GM18867 (cell line): ENCODE results near the gene IQGAP3.

ENCODE experiments used
- ATAC-seq: cut with Tn5 transposase; IDR thresholded peaks from one replicate; pipeline ENCODE4 v1.9.1; 2021; ENCODE audit warnings: mild to moderate bottlenecking, moderate library complexity; ENCODE audit not compliant: unreplicated experiment

IQGAP3 gene

DNA sequence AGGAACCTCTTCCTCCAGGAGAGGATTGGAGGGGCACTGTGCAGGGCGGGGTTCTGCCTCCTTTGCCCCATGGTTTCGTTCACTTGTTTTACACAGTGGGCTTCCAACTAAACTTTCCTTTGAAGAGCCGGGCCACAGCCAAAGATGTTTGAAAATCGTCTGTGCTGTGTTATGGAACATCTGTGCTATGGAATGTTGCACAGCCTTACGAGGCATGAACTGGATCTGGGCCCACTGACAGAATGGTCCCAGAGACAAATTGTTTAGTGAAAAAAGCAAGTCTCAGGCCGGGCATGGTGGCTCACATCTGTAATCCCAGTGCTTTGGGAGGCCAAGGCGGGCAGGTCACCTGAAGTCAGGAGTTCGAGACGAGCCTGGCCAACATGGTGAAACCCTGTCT lies 59.2 kb downstream of the IQGAP3 start:
- no peak for ATAC-seq

DNA sequence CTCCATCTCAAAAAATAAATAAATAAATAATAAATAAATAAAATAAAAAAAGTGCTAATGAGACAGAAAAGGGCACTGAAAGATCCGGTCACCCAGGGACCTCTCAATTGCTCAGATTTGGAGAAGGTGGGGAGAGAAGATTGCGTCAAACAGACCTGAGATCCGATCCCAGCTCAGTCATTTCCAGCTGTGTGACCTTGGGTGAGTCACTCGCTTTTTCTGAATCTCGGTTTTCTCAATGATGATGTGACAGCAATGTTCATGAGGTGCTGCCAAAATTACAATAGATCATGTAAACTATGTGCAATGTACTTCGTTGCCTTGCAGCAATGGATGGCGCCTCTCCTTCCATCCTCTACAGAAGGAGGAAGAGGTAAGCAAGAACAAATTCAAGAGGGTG lies 60.7 kb downstream of the IQGAP3 start:
- ATAC-seq, result no peak

DNA sequence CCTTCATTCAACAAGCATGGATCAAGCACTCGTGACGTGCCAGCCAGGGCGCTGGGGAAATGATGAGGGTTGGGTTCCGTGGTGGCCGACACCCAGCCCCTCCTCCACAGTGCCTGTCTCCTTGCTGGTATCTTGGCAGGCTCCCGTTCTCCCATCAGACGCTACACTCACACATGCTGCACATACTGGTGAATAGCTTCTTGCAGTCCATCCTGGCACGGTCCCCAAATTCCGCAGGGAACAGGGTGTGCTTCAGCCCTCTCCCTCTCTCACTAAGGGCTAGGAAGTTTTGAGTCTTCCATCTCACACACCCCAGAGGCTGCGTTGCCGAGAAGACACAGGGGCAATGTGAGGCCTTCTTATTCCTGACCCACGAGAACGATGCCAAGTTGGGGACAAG lies 61.7 kb downstream of the IQGAP3 start:
- ATAC-seq, result no peak

DNA sequence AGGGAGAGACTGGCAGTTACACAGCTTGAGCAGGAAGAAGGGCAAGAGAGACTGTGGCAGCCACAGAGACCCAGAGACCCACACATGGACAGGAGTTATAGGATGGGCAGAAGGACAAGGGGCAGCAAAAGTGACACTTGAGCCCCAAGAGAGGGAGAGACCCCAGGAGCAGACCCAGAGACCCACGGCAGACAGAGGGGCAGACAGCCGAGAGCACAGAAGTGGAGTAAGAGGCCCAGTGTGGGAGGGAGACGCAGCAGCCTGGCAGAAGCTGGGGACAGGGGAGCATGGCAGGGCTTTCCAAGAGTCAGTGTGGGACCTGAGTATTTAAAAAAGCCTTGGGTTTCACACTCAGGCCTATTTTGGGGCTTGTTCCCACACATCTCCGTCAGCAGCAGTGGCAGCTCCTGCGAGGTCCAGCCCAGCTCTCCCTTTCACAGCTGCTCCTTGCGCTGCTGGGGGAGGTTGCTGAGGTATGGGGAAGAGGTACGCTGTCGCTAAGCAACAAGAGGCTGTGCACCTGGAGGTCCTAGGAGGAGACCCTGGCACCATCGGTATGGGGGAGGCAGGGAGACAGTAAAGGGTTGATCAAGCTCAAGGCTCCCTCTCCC lies 62.8 kb downstream of the IQGAP3 start:
- ATAC-seq, result no peak

DNA sequence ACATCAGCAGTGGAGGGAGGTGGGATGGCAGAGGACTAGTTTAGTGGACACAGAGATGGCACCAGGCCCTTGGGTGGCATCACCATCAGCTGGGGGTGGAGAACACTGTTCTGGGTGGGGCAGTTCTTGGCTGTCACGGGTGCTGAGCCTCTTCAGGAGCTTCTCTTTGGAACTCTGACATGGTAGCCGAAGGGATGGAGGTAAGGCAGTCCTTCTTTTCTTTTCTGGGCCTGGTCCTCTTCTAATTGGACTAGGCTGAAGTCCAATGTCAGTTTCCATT lies 63.5 kb downstream of the IQGAP3 start:
- no peak for ATAC-seq

DNA sequence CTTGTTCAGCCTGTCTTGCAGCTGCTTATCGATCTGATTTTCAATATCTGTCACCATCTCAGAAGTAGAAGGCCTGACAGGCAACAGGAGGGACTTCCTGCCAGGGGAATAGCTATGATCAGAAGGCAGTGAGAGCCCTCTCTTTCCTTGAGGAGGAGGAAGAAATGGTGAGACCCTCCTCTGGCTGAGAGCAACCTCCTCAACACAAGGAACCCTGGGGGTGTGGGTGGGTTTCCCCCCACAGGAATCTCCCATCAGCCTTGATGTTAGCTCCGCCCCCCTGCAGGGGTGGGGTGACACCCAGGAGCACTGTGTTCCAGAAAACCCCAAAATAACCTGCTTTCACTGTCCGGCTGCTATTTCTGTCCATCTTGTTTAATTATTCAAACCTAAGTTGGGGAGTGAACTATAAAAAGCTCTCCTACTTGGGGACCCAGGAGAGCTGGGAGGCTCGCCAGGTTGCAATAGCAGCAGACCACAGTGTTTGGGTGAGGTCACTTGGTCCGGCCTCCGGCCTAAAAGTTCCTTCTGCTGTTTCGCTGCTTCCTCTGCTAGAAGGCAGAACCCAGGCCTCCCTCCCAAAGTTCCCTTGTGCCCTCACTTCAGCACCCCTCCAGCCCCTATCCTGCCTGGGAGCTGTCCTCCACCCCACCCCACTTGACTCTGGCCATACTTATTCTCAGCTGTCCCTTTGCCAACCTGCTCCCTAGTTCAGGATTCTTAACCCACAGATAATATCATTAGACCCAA lies 64.0 kb downstream of the IQGAP3 start:
- no peak for ATAC-seq

DNA sequence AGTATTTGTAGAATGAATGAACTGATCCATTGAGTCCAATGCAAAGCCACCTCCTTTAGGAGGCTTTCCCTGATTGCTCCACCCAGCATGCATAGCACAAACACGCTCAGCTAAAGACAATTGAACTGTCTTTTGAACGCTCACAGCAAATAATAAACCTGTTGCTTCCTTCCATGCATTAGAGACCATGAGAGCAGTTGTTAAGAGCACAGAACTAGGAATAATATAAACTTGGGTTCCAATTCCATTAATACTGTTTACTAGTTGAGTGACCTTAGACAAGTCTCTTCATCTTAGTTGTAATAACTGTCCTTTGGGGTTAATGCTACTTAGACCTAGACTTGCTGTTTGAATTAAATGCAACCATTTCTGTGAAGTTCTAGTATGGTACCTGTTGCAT lies 65.9 kb downstream of the IQGAP3 start:
- no peak for ATAC-seq

DNA sequence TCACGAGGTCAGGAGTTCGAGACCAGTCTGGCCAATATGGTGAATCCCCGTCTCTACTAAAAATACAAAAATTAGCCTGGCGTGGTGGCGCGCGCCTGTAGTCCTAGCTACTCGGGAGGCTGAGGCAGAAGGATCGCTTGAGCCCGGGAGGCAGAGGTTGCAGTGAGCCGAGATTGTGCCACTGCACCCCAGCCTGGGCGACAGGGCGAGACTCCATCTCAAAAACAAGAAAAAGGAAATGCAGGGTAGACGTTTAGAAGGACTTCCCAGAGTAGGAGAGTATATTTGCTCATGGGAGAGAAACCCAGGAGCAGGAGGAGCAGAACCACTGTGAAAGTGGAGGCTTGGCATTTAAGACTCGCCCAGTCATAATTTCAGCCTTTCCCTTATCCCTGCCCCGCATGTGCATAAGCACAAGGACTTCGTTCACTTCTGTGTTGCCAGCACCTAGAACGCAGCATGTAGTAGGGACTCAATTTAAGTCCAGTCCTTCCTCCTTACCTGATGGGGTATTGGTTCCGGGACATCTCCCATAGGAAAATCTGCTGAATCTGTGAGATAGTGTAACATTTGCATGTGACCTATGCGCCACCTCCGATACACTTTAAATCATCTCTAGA lies 66.6 kb downstream of the IQGAP3 start:
- ATAC-seq, result no peak

DNA sequence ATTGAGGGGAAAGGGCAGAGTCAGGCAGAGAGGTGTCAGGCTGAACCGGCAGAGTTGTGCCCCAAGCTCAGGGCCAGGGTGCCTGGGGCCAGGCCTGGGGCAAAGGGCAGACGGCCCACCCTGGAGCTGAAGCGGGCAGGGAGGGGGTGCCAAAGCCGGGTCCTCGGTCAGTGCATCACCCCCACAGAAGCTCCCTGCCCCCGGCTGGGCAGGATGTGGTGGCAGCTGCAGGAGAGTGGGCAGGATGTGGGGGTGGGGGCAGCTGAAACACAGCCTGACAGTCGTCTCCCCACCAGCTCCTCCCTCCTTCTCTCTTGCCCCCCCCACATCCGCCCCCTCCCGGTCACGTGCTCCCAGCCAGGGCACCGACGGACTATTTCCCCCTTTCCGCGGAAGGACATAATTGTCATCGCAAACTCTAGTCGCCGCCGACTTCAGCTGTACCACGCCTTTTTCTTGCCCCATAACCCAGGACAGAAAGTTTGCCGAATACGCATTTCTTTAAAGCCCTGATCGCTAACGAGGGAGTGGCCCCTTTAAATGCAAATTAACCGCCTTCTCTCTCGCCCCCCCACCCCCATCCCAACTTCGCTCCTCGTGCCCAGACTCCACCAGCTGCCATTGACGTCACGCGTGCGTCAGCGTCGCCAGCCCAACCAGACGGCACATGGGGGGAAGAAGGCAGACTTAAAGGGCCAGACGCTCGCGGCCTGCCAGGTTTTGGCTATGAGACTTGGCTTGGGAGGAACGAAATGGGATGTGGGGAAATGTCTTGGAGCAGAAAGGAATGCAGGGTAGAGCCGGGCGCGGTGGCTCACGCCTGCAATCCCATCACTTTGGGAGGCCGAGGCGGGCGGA lies 67.3 kb downstream of the IQGAP3 start:
- ATAC-seq, result peak; percentile 42

DNA sequence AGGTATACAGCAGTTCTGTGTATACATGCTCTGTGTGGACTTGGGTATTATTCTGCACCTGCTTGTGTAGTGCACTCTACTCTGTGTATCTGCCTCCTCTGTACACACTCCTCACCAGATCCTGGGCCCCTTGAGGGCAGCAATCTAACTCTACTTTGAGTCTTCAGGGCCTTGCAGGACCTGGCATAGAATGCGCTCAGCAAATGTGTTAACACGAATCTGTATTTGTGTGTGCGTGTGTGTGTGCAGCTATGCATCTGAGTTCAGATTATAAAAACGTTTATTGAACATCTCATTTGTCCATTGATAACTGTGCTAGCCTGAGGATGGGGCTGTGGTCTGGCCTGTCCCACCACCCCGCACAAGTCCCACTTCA lies 67.9 kb downstream of the IQGAP3 start:
- ATAC-seq, result no peak

DNA sequence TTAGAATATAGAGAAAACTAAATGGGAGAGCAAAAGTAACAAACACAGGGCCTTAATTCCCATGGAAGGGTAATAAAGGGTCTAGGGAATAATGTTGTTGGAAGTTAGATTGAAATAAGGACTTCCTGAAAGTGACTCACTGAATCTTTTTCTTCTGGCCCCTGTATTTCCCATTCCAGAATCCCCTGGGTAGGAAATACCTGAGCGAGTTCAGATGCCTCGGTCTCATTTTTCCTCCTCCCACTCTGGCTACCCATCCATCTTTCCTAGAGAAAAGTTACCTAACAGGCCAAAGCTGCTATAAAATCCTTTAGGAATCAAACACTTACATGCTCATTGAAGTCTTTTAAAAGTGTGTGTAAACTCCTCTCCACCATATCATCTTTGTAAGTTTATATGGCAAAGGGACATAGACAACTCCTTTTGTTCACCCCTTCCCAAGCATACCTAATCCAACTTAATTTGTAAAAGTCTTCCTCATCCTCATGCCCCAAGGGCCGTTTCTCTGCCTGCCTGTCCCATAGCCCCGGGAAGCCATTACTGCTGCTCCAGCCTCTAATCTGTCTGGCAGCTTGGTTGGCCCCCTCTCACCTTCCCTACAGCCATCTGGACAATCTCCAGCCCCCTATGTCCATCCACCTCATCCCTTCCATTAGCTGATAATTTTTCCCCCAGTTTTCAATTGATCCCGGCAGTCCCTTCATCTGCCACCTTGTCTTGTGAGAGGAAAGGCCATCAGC lies 68.5 kb downstream of the IQGAP3 start:
- no peak for ATAC-seq

DNA sequence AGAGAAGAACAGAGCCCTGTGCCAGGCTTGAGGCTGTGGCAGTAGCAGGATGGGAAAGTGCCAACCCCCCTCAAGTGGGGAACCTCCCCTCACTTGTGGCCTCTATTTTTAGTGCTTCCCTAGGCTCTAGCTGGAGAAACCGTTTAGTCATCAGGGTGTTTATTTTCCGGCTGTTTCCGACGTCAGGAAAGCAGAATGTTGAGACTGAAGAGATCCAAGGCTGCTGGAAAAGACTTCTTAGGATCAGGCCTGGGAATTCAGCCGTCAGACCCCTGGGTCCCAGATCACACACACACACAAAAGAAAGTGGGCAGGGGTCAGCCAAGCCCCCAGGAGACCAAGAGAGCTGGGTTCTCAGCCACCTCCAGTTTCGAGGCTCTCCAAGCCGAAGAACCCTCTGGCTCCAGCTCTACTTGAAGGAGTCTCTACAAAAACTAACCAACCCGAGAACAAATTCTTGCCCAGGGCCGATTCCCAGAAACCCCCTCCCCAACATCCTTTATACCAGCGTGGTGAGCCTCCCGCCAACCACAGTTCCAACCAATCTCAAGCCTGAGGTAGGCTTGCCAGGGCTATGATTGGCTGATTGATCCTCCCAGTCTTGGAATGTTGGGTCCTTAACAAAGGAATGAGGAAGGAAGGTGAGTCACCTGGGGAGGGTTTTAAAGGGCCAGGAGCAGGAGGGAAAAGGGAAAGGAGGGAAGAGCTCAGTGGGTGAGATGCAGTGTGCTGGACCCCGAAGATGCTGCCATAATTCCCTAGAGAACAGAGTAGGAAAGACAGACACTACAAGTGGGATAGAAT lies 69.3 kb downstream of the IQGAP3 start:
- ATAC-seq, result no peak

DNA sequence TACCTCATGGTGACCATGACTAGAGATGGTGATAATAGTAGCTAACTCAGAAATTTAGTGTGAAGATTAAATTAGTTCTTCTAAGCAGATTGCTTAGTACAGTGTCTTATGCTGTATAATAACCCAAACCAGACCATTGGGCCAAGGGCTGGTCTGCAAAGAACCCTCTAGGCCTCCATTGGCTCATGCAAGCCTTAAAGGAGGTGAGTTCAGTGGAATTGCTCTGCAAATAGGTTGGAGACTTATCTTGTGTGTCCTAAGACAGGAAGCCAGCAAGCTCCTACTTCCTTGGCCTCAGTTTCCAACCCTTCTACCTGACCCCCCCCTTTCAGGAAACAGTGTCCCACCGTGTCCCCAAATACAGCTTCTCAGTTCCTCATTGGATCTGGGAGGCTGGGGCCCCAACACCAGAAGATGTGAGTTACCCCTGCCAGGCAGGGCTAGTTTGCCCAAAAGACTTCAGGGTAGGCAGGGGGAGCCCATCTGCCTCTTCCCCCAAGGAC lies 69.9 kb downstream of the IQGAP3 start:
- ATAC-seq, result no peak

DNA sequence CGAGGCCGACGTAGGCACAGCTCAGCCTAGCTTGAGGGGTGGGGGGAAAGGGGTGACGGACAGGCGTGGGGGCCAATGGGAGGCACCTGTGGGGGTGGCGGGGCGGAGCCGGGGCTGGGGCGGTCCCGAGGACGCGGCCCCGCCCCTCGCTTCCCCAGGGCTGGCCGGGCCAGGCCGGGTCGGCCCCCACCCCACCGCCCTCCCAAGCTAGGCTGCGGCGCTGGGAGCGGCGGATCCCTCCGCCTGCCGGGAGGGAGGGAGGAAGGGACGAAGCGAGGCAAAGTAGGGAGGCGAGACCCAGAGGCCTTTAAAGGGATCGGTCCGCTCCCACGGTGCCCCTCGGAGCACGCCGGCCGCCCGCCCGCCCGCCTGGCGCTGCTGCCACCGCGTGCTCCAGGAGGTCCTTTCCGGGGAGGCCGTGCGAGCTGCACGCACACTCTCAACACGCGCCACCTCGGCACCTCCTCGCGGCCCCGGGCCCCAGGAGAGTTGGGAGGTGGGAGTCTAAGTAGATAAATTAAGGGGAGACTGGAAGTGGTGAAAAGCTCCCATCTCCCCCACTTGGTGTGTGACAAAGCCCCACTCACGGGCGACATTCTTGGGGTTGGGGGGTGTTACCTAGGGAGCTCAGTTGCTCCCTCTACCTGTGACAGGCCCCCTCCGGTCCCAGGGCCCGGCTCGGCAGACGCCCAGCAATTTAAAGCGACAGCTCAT lies 71.4 kb downstream of the IQGAP3 start:
- ATAC-seq, result peak; percentile 49

DNA sequence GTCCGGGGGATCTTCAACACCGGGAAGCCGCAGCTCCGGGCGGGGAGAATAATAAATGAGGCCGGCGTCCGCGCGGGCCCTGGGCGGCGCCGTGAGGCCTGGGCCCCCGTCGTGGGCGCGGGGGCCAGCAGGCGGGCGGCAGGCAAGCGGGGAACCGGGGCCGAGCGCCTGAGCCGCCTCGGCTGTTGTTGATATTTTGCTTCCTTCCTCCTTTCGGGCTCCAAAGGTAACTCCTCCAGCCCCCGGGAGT lies 71.9 kb downstream of the IQGAP3 start, which contains the start of gene MEF2D:
MEF2D (minus strand) TSS at position 233 of the 250 bp plus-strand sequence. CDS start 17,483 bp downstream, outside the sequence.
- peak; percentile 2 for ATAC-seq

DNA sequence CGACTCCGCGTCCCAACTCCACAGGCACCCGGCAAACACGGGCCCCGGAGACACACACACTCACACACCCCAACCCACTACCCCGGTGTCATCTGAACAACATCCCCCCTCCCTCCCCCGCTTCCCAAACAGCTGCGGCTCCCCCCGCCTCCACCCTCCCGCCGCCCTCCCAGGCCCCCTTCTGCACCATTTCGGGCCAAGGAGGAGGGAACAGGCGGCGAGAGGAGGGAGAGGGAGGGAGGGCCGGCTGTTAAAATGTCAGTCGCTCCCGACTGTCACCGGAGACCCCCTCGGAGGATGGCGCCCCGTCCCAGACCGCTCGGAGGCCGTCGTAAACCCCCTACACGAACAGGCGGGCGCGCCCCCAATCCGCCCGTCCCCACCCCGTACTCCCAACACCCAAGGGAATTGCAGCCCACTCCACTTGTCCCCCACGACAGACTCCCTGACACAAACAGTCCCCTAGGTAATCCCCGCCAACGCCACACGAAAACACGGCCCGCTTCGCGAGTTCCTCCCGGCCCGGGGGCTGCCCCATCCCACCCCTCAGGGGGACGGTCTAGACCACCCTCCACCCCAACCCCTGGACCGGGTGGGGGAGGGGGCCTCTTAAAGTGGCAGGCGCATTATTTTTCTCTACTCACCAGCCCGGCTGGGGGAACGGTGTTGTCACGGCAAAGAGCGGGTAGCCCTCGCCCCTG lies 72.4 kb downstream of the IQGAP3 start:
- no peak for ATAC-seq

DNA sequence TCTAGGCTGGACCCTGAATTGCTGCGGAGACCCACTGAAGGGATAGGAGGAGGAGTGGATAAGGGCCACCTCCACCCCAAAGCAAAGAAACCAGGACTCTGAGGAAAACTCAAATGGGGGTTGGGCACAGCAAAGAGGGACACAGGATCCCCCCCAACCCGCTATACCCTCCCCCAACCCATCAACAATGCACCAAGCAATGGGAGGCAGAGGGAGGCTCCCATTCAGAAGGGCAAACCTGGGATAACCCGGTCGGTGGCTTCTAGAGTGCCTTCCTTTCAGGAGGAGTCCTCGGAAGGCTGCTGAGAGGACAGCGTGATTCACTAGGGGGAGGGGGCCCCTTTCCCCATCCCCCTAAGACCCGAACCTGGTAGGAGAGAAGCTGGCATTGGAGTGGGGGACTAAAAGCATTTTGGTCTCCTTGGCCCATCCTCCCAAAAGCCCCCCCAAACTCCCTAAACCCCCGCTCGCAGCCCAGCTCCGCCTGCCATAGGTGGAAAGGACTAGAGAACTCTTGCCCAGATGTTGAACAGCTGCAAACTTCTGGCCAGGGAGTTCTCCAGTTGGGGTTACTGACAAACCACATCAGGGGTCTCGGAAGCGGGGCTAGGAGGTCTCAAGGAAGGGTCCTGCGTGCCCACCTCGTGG lies 73.0 kb downstream of the IQGAP3 start:
- no peak for ATAC-seq

DNA sequence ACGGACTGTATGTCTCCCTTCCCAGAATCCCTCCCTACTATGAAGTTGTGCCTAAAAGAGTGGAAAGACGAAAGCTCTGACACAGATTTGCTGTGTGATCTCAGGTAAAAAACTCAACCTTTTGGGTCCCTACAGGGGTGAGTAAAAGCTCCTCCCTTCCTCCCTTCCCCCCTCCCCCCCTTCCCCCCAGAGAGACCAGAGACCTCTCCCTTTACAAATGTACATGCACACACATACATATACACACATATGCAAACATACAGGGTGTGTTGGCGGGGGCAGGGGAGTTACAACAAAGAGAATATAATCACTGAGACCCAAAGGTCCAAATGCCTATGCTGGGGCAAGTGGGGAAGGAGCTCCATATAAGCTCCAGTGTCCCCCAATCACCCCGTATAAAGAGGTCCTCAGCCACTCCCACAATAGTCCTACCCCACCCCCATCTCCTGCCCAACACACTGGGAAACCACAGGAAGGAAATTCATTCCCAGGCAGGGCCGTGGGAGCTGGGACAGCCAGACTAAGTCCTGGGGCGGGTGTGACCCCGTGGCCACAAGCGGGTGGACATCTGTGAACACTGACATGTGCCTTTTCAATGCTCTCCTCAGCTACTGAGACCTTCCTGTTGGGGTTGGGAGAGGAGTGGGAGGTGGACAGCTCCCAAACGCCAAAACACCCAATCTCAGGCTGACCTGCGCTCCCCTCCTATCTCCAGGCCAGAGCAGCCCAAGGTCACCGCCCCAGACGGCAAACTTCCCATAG lies 73.8 kb downstream of the IQGAP3 start:
- no peak for ATAC-seq
